Mucosa of rectum (tissue), 2 donors: ENCODE measurements around the gene LAMA2.

ENCODE experiments used
- H3K27ac ChIP-seq, 2 donors: one replicate each; pipeline ENCODE4 v1.7.0; 2013; ENCODE audit warnings: inconsistent platforms in 2 of 2, low read depth in 2 of 2, low read length in 2 of 2
- H3K27me3 ChIP-seq, 2 donors: one replicate each; pipeline ENCODE4 v1.7.0; 2013; ENCODE audit warnings: low read length in 2 of 2; ENCODE audit not compliant: control insufficient read depth in 2 of 2, insufficient read depth in 2 of 2
- H3K36me3 ChIP-seq, 2 donors: one replicate each; pipeline ENCODE4 v1.7.0; 2013; ENCODE audit warnings: low read length in 2 of 2; ENCODE audit not compliant: control insufficient read depth in 2 of 2, insufficient read depth in 2 of 2
- H3K4me1 ChIP-seq, 2 donors: one replicate each; pipeline ENCODE4 v1.7.0; 2013; ENCODE audit warnings: low read length in 2 of 2, mild to moderate bottlenecking in 1 of 2; ENCODE audit not compliant: control insufficient read depth in 2 of 2, insufficient read depth in 2 of 2
- H3K4me3 ChIP-seq, 2 donors: one replicate each; pipeline ENCODE4 v1.7.0; 2013; ENCODE audit warnings: low read length in 2 of 2
- H3K9ac ChIP-seq, 2 donors: one replicate each; pipeline ENCODE4 v1.7.0; 2013; ENCODE audit warnings: low read length in 2 of 2, low read depth in 1 of 2, mild to moderate bottlenecking in 1 of 2
- H3K9me3 ChIP-seq, 2 donors: one replicate each; pipeline ENCODE4 v1.7.0; 2013; ENCODE audit warnings: low read length in 2 of 2; ENCODE audit not compliant: control insufficient read depth in 2 of 2
- donor health status: healthy.
- donor health status: Normal muscosa, but diverticular disease.

LAMA2 gene

DNA sequence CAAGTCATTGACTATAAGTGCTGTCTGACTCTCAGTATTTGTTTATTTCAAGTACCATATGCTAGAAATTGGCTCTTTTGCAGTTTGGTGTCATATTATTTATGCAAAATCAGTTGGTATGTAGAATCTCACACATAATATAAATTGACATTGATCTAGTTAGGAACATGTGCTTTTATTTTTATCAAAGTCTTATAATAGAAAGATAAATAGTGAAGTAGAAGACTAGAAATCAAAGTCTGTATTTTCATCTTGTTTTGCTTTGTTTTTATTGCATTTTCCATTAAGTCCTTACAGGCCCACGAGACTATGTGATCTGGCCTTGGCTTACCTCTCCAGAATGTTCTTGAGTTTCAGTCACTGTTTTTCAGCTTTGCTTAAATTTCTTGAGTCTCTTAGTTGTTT is 300.3 kb downstream of the LAMA2 start:
- Histone ChIP-seq H3K36me3 (no peaks in the 10 kb centered on the region), H3K9me3 (no peaks in the 10 kb centered on the region), H3K4me1 (peaks cover 0 to 5% of the 10 kb centered on the region in 2 donors), H3K9ac (no peak overlapping the region), H3K27ac (no peak overlapping the region), H3K27me3 (no peaks in the 10 kb centered on the region), H3K4me3 (no peak overlapping the region)

DNA sequence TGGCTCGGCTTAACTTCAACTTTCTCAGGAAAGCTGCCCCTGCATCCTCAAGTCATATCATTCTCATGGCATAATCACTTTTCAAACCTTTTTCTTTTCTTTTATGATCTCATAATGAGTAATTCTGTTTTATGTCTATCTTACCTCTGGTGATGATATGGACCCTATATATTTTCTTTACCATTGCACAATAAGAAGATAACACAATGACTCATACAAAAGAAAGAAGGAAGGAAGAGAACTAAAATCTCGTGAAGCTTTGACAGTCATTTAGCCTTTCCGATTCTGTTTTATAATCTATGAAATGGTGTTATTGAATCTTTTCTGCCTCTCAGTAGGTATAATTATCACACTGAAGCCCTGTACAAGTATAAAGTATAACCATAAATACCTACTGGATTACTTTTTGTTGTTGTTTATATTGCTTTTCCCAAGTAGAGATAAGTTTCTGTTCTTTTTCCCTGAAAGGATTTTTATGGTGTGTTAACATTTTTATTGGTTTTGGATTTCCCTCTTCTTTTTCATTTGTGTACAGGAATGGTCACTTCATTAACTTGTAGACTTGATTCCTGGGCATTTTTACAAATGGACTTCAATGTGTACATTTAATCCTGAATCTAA is 300.9 kb downstream of the LAMA2 start:
- no peaks in the 10 kb centered on the region for H3K9me3 ChIP-seq
- no peaks in the 10 kb centered on the region for H3K27me3 ChIP-seq
- no peak overlapping the region for H3K4me3 ChIP-seq
- H3K27ac ChIP-seq = no peak overlapping the region
- no peak overlapping the region for H3K9ac ChIP-seq
- H3K36me3 ChIP-seq = no peaks in the 10 kb centered on the region
- H3K4me1 ChIP-seq = peaks cover 0 to 5% of the 10 kb centered on the region in 2 donors

DNA sequence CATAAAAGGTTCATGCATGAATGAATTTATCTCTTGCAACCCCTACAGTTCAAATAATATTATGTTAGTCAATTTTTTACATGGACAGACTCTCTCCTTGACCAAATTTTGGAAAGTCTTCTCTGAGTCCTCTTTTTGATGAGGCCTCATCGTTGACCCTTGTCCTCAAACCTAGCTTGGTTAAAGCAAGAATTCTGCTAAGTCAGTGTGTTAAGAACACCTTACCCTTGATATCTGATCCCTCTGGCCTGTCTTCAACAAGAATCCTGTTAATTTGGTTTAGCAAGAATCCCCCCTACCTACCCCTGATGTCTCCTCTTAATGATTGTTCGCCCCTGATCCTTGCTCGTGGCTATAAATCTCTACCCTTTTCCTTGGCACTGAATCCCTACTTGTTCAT is 301.4 kb downstream of the LAMA2 start:
- Histone ChIP-seq H3K36me3 (no peaks in the 10 kb centered on the region), H3K4me1 (peaks cover 0 to 5% of the 10 kb centered on the region in 2 donors), H3K9ac (no peak overlapping the region), H3K27ac (no peak overlapping the region), H3K27me3 (no peaks in the 10 kb centered on the region), H3K9me3 (no peaks in the 10 kb centered on the region), H3K4me3 (no peak overlapping the region)

DNA sequence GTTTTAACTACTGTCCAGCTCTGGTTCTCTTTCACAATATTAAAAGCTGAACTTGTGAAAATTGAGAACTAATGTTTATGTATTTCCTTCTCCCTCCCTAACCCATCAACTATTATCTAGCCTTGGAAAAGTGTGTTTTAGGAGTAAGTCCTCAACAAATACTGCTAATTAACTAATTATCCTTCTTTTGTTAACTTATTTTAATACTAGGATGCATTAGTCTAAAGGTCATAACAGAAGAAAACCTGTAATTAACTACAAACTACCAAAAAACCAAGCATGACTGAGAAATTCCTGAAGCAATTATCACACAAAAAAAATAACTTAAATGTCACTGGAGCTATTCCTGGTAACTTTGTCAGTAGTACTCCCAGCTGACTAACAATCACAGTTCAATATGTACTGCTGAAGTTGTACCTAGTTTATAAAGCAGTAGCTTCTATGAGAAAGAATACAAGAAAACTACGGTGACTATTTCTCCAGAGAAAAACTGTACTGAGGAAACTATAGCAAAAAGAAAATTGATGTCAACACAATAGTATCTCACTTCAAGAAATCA is 301.9 kb downstream of the LAMA2 start:
- H3K4me1 ChIP-seq = peaks cover 0 to 5% of the 10 kb centered on the region in 2 donors
- H3K9me3 ChIP-seq = no peaks in the 10 kb centered on the region
- no peak overlapping the region for H3K4me3 ChIP-seq
- H3K9ac ChIP-seq = no peak overlapping the region
- H3K27ac ChIP-seq = no peak overlapping the region
- H3K36me3 ChIP-seq = no peaks in the 10 kb centered on the region
- H3K27me3 ChIP-seq = no peaks in the 10 kb centered on the region

DNA sequence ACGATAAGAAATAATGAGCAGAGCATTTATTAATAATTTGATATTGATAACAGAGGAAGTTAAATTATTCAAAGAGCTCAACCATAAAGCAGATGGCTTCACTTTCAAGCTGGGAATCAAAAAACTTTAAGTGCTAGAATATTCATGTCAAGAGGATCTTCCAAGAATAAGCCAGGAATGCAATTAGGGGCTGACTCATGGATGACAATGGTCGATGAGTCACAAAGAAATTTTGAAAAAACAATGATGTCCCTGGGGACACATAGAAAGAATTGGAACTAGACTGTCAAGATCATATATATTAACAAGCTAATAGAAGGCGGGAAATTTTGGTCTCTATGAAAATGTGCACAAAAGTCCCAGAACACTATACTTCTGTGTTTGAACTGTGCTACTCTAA is 304.1 kb downstream of the LAMA2 start:
- Histone ChIP-seq H3K9ac (no peak overlapping the region), H3K27me3 (no peaks in the 10 kb centered on the region), H3K4me3 (no peak overlapping the region), H3K36me3 (no peaks in the 10 kb centered on the region), H3K9me3 (no peaks in the 10 kb centered on the region), H3K27ac (no peak overlapping the region), H3K4me1 (peaks cover 0 to 5% of the 10 kb centered on the region in 2 donors)

DNA sequence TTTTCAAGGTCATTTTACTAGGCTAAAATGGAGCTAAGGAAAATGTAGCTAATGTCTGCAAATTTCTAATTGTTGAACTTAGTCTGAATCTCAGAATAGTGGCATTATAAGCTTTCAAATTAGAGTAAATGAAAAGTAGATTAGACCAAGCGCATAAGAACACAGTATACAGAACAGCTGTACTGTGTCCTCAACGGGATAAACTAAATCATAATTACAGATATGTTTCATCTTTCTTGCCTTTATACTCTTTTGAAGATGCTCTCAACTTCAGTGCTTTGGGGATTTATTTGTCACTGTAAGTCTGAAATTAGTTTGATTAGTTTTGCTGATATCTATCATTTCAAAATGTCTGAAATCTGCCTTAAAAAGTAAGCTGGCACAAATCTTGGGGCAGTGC is 305.4 kb downstream of the LAMA2 start:
- Histone ChIP-seq H3K36me3 (no peaks in the 10 kb centered on the region), H3K4me1 (peaks cover 0 to 4% of the 10 kb centered on the region in 2 donors), H3K27ac (no peak overlapping the region), H3K9me3 (no peaks in the 10 kb centered on the region), H3K9ac (no peak overlapping the region), H3K27me3 (no peaks in the 10 kb centered on the region), H3K4me3 (no peak overlapping the region)

DNA sequence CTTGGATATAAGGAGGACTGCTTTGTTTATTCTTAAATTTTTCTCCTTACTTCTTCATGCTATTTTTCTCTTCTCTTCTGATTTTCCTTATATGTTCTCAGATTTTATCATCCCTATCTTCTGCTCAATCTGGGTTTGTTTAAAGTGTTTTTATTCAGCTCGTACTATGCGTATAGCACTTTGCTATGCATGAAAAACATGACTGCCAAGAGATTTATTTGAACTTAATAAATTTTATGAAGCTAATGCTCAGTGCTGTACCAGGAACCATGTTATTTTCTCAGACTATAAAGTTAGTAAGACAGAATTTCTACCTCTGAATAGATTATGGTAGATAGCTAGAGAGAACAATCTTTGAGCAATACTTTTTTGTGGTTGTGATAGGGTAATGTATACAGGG is 305.9 kb downstream of the LAMA2 start:
- Histone ChIP-seq H3K27me3 (no peaks in the 10 kb centered on the region), H3K36me3 (no peaks in the 10 kb centered on the region), H3K4me1 (no peaks in the 10 kb centered on the region), H3K9ac (no peak overlapping the region), H3K27ac (no peak overlapping the region), H3K9me3 (no peaks in the 10 kb centered on the region), H3K4me3 (no peak overlapping the region)

DNA sequence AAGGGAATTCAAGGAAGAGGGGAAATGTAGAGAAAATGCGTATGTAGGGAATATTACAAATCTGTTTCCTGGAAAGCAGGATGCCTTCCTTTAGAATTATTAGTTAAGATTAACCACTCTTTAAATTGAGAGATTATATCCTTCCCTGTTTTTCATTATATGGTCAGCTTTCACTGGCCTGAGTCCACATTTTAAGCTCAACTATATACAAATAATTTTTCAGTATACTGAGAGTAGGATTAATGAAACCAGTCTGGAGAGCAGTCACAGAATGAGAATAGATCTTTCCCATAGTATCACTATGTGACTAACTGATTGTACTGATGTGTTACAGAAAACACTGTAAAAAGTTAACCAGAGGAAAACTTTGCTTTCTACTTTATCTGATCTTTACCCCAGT is 306.3 kb downstream of the LAMA2 start:
- Histone ChIP-seq H3K27me3 (no peaks in the 10 kb centered on the region), H3K36me3 (no peaks in the 10 kb centered on the region), H3K4me3 (no peak overlapping the region)

DNA sequence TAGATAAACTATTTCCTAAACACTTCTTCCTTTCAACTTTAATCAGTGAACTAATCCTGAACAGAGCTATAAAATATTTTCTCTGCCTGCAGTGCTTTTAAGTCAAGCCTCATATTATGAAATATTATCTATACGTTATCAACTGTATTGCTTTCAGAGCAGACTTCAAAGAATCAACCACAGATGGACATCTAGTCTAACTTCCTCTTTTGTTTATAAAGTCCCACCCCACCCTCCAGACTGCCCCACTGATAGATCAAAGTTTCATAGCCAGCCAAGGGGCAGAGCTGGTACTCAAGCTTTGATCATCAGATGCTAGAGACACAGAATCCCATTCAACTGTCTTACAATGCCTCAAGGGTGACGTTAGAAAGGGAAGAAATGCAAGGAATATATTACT is 308.3 kb downstream of the LAMA2 start:
- H3K9me3 ChIP-seq = no peaks in the 10 kb centered on the region
- no peaks in the 10 kb centered on the region for H3K4me1 ChIP-seq
- no peak overlapping the region for H3K9ac ChIP-seq

More for the DNA sequence above, 306.3 kb downstream of the LAMA2 start:
- H3K27ac ChIP-seq = no peak overlapping the region
- H3K9ac ChIP-seq = no peak overlapping the region
- no peaks in the 10 kb centered on the region for H3K9me3 ChIP-seq
- no peaks in the 10 kb centered on the region for H3K4me1 ChIP-seq

DNA sequence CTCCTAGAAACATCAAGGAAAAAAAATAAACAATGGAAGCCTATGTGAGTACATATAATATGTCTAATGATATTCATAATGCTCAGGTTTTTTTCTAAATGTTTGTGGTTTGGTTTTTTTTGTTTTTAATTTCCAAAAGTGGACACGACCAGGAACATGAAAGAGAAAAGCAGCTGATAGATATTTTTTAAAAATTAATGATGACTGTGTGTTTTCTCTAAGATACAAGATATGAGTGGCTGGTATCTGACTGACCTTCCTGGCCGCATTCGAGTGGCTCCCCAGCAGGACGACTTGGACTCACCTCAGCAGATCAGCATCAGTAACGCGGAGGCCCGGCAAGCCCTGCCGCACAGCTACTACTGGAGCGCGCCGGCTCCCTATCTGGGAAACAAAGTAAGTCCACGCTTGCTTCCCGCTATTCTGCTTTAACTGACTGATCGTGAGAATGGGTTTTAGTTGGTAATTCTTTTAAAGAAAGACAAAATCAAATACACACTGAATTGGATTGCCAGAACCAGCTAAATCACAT is 309.6 kb downstream of the LAMA2 start:
- no peaks in the 10 kb centered on the region for H3K9me3 ChIP-seq
- H3K27ac ChIP-seq = no peak overlapping the region
- H3K9ac ChIP-seq = no peak overlapping the region
- H3K4me1 ChIP-seq = no peaks in the 10 kb centered on the region
- no peak overlapping the region for H3K4me3 ChIP-seq
- H3K27me3 ChIP-seq = no peaks in the 10 kb centered on the region
- no peaks in the 10 kb centered on the region for H3K36me3 ChIP-seq

More for the DNA sequence above, 308.3 kb downstream of the LAMA2 start:
- Histone ChIP-seq H3K4me3 (no peak overlapping the region), H3K27me3 (no peaks in the 10 kb centered on the region), H3K36me3 (no peaks in the 10 kb centered on the region), H3K27ac (no peak overlapping the region)
